NCI-H2227 (cell line): ENCODE results near the gene C1R.
"Not testable (repeated sequence)": the region's sequence is repeated elsewhere in the genome, so short reads cannot be mapped to it uniquely, and the experiment has no call there.

ENCODE experiments used
- DNase-seq: peaks from one replicate; lab custom pipeline; 2025; ENCODE audit not compliant: unreplicated experiment; lab: John Stamatoyannopoulos, UW

Gene C1R

GRCh38 chr12:7069386-7069785 lies 22.9 kb downstream of the C1R start:
- no peak for DNase-seq

- DNase-seq = no peak
Observed at GRCh38 chr12:7068994-7069346, 23.3 kb downstream of the C1R start.

GRCh38 chr12:7068240-7068993 lies 23.8 kb downstream of the C1R start:
- DNase-seq = no peak

GRCh38 chr12:7067096-7067495 lies 25.1 kb downstream of the C1R start:
- no peak for DNase-seq

GRCh38 chr12:7066596-7066995 lies 25.6 kb downstream of the C1R start:
- DNase-seq = no peak

DNA sequence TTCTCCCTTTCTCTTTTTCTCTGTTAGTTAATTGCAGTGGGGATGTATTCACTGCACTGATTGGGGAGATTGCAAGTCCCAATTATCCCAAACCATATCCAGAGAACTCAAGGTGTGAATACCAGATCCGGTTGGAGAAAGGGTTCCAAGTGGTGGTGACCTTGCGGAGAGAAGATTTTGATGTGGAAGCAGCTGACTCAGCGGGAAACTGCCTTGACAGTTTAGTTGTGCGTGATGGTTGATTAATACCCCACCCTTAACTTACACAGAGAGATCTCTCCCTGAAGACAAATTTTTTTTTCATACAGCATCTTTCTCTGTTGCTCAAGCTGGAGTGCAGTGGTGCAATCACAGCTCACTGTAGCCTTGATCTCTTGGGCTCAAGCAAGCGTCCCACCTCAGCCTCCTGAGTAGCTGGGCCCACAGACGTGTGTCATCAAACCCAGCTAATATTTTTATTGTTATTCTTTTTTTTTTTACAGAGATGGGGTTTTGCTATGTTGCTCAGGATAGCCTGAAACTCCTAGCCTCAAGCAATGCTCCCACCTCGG lies 27.1 kb downstream of the C1R start:
- DNase-seq = no peak

DNA sequence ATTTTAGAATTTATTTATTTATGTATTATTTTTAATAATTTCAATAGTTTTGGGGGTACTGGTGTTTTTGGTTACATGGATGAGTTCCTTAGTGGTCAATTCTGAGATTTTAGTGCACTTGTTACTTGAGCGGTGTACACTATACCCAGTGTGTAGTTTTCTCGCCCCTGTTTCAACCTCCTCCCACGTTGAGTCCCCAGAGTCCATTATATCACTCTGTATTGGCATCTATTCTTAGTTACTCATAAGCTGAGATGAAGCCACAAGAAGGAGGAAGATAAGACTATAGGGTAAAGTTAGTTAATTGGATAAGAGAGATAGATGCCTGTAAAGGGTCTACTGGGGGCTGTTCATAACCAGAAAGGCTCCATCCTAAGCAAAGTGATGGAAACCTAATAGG lies 27.7 kb downstream of the C1R start:
- no peak for DNase-seq

DNA sequence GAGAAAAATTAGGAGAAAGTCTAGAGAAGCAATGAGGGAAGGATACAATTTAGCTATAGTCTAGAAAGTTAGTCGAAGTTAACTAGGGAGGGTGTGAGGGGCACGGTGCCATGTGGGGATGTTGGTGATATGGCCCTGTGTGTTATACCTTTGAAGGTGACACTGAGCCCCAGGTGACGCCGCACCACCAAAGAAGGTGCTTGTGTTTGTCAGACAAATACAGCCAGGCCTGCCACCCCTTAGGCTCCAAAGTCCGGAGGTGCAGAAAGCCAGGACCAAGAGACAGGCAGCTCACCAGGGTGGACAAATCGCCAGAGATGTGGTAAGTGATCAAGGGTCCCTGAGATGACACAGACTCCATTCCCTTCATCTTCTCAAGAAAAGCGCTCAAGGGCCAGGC lies 30.6 kb downstream of the C1R start:
- no peak for DNase-seq

- no peak for DNase-seq
Observed at GRCh38 chr12:7061138-7061537, 31.1 kb downstream of the C1R start.

DNA sequence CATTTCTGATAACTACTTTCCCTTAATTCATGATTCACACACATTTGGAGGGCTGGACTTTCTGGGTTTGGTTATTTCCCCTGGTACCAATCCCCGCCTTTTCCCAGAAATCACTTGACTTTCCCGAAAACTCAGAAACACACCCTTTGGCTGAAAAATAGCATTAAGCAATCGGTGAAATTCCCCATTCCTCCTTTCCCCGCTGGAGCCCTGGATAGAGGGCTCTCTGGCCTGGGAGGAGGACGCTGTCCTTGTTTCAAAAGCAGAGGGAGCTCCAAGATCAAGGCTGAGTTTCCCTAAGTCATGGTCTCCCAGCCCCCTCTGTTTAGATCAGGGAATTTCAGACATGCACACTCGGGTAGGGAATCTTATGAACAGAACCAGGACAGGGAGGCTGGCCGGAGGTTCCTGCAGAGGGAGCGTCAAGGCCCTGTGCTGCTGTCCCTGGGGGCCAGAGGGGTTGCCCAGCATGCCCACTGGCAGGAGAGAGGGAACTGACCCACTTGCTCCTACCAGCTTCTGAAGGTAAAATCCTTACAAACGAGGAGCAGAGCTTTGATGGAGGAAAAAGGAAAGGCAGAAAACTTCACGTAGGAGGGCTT lies 31.8 kb downstream of the C1R start, which contains the start of gene C1S:
TSS of gene C1S (plus strand) at position 366 of the 602 bp plus-strand sequence. CDS start 1,195 bp downstream, outside the sequence.
- DNase-seq = no peak

- DNase-seq = no peak
Observed at GRCh38 chr12:7059780-7060179, 32.5 kb downstream of the C1R start.

GRCh38 chr12:7058850-7059395 lies 33.3 kb downstream of the C1R start:
- no peak for DNase-seq

- DNase-seq = no peak
Observed at GRCh38 chr12:7058163-7058845, 33.9 kb downstream of the C1R start.

DNA sequence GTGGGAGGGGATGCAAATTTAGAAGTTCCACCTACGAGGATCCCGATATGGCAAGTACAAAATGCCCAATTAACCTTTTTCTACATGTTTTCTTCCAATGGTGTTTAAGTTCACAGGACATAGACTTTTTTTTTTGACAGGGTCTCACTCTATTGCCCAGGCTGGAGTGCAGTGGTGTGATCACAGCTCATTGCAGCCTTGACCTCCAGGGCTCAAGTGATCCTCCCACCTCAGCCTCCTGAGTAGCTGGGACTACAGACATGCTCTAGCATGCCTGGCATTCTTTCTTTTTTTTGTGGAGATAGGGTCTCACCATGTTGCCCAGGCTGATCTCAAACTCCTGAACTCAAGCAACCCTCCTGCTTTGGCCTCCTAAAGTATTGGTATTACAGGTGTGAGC lies 36.5 kb downstream of the C1R start:
- not testable (repeated sequence) for DNase-seq

DNA sequence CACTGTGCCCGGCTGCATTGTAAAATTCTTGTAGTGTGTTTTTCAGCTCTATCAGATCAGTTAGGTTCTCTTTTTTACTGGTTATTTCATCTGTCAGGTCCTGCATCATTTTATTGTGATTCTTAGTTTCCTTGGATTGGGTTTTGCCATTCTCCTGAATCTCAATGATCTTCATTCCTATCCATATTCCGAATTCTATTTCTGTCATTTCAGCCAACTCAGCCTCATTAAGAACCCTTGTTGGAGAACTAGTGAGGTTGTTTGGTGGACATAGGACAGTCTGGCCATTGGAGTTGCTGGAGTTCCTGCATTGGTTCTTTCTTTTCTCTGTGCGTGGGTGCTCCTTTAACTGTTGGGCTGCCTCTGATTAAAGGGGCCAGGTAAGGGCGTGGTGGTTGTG lies 37.3 kb downstream of the C1R start:
- DNase-seq = no peak

DNA sequence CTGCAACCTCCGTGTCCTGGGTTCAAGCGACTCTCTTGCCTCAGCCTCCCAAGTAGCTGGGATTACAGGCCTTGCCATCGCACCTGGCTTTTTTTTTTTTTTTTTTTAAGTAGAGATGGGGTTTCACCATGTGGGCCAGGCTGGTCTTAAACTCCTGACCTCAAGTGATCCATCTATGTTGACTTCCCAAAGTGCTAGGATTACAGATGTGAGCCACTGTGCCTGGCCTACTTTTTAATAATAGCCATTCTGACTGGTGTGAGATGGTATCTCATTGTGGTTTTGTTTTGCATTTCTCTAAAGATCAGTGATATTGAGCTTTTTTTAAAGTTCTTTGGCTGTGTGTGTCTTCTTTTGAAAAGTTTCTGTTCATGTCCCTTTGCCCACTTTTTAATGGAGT lies 42.3 kb downstream of the C1R start:
- DNase-seq = not testable (repeated sequence)

- not testable (repeated sequence) for DNase-seq
Observed at GRCh38 chr12:7049445-7049951, 42.7 kb downstream of the C1R start.

DNA sequence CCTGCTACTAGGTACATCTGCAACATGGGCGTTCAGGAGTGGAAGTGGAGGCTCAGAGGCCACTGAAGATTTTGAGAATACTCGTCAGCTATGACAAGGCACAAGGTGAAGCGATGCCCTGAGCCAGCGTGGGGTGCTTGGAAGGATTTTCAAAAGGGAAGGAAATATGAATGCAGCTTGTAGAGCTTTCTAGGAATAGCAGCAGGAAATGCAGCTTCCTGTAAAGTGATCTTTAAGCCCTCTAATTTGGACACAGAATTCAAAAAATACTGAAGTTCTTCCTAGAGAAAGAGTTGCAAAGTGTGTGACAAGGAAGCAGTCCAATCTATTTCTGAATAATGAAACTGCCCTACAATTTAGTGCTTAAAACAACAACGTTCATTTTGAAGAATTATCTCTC lies 44.9 kb downstream of the C1R start:
- no peak for DNase-seq

DNA sequence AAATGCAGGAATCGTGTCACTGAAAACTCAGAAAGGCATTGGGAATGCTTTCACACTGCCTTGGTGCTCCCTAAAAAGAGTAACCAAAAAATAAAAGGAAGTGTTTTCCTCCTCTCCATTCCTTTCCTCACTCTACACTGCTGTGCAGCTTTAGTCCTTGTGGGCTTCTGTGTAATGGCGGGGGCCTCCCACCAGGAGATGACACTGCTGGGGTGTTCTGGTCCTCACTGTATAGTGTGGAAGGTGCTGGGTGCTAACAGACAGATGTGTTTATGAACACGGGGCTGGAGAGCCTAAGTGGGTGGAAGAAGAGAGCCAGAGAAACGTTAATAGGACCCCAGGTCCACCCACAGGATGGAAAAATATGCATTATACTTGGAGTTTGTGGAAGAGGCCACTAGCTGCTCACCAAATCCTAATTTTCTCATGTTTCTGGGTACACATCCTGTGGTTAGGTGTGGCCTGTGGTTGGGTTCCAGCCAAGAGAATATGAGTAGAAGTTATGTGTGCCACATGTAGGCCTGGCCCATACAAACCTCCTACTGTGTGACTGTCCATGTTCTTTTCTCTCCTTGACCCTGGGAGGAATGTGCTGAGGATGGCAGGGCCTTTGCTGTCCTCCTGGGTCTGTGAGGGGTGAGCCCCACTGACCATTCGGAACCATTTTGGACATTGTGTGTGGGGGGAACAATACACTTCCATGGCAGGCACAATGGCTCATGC lies 45.7 kb downstream of the C1R start:
- DNase-seq = no peak

DNA sequence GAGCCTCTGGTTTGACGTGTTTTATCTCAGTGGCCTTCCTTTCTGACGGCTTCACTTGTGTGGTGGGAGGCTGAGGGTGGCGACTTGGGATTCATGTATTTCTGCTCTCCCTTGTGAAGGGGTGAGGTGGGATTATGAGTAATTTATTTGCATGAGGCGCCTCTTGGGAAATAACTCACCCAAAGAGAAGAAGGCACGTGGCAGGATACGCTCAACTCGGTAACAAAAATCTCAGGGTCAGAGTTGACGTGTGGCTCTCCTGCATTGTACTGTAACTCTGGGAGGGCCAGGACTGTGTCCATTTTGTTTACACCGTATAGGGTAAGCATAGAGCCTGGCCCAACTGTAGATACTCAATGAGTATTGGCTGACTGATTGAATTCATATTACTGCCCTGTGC lies 46.3 kb downstream of the C1R start:
- no peak for DNase-seq

GRCh38 chr12:7042842-7043241 lies 49.4 kb downstream of the C1R start:
- no peak for DNase-seq
